NCI-H1694 (cell line): ENCODE data around the gene SFT2D1.
"Not testable (repeated sequence)": the region's sequence is repeated elsewhere in the genome, so short reads cannot be mapped to it uniquely, and the experiment has no call there.

Experiments used
- DNase-seq: peaks from one replicate; lab custom pipeline; 2025; lab: John Stamatoyannopoulos, UW

SFT2D1 gene

DNA sequence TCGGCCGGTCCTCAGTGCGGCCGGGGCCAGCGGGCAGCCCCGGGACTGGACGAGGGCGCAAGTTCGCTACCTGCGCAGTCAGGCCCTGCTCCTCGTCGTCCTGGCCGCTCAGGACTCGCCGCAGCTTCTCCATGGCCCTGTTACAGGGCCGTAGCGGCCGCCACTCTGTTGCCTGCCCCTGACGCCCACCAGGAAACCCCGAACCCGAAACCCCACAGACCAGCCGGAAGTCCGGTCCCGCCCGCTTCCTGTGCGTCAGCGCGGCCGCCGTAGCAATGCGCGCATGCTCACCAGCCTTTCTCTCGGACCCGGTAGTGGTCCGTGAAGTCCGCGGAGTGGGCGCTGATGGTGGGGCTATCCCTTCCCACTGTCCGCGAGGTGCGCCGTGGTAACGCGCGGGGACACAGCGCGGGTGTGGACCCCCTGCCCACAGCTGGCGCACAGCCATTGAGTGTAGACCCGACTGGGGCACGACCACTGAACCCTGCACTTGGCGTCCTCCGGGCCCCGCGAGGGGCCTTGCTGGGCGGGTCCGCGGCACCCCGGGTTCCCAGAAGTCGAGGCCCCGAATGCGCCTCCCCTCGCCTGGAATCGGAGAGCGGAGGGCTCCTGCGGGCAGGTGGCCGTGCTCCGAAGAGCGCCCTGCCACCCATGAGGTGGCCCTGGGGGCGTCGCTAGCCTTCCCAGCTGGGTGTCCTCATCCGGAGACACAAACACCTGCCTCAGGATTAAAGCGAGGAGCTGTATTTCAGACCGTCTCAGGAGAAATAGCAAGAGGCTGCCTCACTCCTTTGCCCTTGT lies at the start of gene SFT2D1:
SFT2D1 (minus strand) TSS at position 197 of the 801 bp plus-strand sequence; CDS start at position 133, 64 bp downstream.
- peak; percentile 18 for DNase-seq

- DNase-seq: no peak
Measured at GRCh38 chr6:166389119-166389518, 46.8 kb upstream of the SFT2D1 start.

DNA sequence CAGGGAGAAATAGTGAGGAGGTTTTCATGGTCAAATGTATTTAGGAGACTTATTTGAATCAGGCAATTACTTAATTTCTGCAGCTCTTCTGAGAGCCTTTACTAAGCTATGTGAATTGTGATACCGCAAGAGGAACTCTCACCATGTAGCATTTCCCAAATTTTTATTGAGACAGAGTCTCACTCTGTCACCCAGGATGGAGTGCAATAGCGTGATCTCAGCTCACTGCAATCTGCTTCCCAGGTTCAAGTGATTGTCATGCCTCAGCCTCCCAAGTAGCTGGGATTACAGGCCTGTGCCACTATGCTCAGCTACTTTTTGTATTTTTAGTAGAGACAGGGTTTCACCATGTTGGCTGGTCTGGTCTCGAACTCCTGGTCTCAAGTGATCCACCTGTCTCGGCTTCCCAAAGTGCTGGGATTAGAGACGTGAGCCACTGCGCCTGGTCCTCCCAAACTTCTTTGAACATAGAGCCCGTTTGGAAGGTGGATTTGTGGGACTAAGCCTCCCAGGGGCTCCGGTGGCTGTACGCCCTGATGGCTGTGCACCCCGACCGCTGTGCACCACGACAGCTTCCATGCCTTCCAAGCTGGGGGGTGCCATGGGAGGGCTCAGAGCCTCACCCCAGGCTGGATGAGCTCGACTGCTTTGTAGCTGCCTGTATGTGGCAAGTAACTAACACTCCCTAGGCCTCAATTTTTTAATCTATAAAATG lies 46.1 kb upstream of the SFT2D1 start:
- DNase-seq: no peak

DNA sequence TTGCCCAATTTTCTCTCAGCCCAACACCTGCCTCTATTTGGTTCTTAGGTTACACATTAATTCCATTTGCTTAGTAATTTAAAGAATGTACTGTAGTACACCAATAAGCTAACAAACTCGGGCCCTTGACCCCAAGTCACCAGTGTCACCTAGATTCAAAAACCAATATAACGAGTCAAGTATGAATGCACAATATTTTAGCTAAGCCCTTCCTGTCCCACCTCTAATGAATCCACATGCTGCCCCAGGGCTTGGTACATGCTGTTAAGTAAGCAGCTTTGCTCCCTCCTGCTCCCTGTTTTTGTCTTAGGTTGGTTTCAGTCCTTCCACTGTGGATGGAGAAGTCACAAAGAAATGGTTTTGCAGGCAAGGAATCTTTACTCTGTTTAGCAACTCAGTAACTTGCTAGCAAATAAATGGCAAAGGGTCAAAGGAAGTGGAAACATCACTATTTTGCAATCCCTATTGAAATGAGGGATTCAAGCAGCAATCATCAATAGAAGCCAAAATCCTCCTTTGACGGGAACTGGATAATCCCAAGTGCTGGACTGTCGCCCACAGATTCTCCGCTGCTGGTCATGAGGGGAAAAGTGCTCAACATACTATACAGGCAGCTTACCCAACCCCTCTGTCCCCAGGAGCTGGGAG lies 45.4 kb upstream of the SFT2D1 start:
- DNase-seq: no peak

DNA sequence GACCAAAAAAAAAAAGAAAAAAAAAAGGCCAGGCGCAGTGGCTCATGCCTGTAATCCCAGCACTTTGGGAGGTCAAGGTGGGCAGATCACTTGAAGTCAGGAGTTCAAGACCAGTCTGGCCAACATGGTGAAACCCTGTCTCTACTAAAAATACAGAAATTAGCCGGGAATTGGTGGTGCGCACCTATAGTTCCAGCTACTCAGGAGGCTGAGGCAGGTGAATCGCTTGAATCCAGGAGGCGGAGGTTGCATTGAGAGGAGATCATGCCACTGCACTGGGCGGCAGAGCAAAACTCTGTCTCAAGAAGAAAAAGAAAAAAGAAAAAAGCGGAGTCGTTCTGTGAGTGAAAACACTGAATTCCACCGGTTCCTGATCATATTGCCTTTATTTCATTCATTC lies 44.8 kb upstream of the SFT2D1 start:
- DNase-seq: not testable (repeated sequence)

DNA sequence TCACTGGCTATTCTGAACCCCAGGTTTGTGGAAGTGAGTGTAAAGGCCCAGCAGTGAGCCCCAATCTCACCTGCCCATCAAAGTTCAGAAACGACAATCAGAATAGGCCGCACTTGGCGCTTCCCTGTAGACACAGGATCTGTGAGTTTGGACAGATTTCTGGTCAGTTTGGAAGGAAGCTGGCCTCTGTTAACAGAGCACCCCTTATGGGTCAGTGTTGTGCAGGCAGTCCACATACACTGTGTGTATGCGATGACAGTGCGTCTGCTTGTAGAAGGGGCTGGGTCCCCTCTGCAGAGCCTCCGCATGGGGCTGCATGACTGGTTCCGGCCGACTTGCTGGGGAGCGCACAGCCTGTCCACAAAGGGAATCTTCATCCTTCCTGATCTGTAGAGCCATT lies 43.8 kb upstream of the SFT2D1 start:
- no peak for DNase-seq

DNA sequence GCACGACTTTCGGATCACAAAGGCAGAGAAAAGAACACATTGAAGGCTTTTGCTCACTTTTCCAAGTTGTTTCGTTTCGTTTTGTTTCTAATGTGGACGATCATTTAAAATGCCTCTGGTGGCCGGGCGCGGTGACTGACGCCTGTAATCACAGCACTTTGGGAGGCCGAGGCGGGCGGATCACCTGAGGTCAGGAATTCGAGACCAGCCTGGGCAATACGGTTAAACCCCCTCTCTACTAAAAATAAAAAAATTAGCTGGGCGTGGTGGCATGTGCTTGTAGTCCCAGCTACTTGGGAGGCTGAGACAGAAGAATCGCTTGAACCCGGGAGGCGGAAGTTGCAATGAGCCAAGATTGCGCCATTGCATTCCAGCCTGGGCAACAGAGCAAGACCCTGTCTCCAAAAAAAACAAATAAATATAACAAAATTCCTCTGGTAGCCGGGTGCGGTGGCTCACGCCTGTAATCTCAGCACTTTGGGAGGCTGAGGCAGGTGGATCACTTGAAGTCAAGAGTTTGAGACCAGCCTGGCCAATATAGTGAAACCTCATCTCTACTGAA lies 41.5 kb upstream of the SFT2D1 start:
- DNase-seq: not testable (repeated sequence)

DNA sequence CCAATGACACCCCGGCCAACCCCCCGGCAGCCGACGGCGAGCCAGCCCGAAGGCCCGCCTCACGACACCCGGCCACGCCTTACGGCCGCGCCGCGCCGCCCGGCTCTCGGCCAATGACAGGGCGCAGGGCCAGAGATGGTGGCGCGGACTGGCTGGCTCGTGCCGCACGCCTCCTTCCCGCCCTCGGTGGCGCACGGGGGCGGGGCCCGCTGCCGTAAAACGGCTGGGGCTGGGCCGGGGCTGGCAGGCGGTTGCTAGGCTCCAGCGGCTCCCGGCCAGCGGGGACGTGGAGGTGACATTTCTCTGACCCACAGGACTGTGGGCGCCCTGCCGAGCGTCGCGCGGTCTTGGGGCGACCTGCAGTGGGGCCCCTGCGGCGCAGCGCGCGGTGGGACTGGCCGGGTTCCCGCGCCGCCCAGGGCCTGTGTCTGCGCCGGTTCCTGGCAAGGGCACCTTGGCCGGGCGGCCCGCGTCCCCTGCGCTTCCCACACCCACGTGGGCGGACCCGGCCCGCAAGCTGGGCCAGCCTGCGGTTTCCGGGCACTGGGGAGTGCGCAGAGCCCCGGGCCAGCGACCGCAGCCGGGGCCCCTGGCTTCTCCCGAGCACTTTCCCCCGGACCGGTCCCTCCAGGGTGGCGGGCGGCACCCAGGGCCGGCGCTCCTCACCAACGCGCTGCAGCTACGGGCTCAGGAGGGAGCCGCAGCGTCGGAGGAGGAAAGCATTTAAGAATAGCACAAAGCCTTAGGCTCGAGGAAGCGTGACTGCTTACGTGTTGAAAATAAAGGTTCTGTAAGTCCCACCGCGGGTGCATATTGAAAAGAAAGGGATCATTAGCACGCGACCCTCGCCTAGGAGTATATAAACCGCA lies 40.8 kb upstream of the SFT2D1 start, which contains the start of gene MPC1:
MPC1 (minus strand) TSS at position 8 of the 869 bp plus-strand sequence. CDS start 64 bp downstream, outside the sequence.
- DNase-seq: peak; percentile 57

DNA sequence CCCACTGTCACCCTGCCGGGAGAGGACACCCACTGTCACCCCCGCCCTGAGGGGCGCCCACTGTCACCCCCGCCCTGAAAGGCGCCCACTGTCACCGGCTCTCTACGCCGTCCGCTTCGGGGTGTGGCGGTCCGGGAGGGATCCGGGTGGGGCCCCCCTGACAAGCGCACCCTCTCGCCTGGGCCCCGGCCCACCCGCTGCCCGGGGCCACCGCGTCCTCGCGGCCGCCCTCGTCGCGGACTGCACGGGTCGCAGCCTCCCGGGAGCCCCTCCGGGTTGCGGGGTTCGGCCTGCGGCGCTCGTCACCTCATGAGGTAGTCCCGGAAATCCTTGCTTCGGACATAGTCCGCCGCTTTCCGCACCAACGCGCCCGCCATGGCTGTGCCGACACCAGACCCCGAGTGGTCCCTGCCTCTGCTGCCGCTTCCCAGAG lies 40.2 kb upstream of the SFT2D1 start:
- DNase-seq: no peak

DNA sequence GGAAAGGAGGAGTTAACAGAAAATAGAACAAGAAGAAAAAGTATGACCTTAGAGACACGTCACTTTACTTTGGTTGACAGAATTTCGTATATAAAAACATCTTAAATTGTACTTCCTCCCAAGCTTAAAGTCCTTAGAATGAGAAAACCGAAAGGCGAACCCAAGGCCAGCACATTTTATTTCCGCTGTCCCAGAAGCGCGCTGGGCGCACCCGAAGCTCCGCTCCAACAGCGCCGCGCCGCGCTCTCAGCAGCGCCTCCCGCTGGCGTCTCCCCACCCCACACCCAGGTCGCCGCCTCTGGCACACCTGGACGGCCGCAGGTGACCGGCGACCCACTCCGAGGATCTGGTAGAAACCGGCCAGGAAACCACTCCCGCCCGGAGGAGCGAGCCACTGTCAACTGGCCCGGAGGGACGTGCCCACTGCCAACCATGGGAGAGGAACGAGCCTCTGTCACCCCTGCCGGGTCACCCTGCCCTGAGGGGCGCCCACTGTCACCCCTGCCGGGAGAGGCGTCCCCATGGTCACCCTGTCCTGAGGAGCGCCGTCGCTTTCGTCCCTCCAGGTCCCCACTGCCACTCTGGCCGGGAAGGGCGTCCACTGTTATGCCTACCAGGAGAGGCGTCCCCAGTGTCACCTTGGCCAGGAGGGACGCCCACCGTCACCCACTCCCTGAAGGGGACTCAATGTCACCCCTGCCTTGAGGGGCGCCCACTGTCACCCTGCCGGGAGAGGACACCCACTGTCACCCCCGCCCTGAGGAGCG lies 39.6 kb upstream of the SFT2D1 start:
- no peak for DNase-seq

DNA sequence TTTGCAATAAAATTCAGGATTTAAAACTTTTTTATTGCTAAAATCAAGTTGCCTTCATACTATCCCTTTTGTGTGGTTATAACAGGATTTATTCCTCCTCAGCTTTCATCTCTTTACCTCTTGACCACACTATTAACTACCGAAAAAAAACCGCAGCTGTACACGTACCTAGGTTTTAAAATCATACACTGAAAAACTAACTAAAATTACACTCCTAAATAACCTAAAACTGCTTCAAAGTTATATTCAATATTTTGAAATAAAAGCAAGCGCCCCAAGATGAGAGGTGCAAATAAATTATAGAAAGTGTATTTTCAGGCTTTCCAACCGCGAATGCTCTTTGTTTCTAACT lies 39.0 kb upstream of the SFT2D1 start:
- no peak for DNase-seq

GRCh38 chr6:166379800-166380199 lies 37.5 kb upstream of the SFT2D1 start:
- DNase-seq: no peak

DNA sequence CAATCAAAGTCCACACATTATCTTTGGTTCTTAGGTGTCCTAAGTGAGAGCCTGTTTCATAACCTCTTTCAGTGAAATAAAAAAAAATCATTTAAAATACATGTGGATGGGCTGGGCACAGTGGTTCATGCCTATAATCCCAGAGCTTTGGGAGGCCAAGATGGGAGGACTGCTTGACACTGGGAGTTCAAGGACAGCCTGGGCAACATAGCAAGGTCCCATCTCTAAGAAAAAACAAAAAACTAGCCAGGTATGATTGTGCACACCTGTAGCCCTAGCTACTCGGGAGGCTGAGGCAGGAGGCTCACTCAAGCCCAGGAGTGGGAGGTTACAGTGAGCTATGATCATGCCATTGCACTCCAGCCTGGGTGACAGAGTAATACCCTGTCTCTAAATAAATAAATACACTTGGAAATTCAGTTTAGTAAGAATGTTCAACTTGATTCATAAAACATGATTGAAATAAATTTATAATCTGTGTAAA lies 36.8 kb upstream of the SFT2D1 start:
- DNase-seq: no peak

DNA sequence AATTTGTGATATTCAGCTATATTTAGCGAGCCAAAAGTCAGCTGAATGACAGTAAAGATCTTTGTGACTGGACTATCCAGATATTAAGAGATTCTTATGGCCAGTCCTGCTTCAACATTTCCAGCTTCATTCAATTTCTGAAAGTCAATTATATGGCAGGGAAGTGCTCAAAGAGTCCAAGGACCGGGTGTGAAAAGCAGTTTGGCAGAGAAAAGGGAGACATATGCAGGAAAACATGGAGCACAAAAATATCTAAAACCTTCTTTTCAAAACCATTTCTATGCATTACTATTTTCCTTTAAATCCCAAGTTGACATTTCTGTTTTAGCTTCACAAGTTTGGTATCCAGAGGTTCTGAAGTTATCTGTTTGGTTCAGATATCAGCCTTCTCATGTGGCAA lies 35.4 kb upstream of the SFT2D1 start:
- no peak for DNase-seq

- no peak for DNase-seq
Measured at GRCh38 chr6:166375013-166375412, 32.7 kb upstream of the SFT2D1 start.

GRCh38 chr6:166370489-166370888 lies 28.1 kb upstream of the SFT2D1 start:
- no peak for DNase-seq

- no peak for DNase-seq
Measured at GRCh38 chr6:166369782-166370181, 27.4 kb upstream of the SFT2D1 start.

GRCh38 chr6:166366921-166367320 lies 24.6 kb upstream of the SFT2D1 start:
- DNase-seq: no peak

GRCh38 chr6:166365806-166366205 lies 23.5 kb upstream of the SFT2D1 start:
- no peak for DNase-seq

DNA sequence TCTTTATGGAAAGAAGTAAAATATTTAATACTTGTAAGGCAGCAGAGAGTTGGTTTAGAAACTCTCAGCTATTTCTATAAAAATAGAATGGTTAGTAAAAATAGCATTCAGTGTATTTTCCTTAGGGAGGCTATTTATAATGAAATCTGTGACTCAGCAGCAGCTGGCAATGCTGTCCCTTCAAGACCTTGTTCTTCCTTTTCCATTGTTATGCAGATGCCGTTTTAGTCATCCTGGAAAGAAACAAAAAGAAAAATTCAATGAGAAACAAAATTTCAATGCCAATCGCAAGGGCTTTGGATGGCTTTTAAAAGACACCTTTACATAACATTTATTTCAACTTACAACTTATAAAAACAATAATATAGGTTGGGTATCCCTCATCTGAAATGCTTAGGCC lies 22.9 kb upstream of the SFT2D1 start:
- no peak for DNase-seq

GRCh38 chr6:166364456-166364855 lies 22.1 kb upstream of the SFT2D1 start:
- no peak for DNase-seq
